Heart right ventricle (tissue), 16 donors: ENCODE data around the gene IRF6. TPM values are rescaled to one million over a fixed set of nuclear protein-coding genes. Genes with fewer than 3 reads are reported as not detected.
A peak's percentile ranks its signal among the peaks of the same experiment; 100 is the strongest.

Experiments used
- ATAC-seq, 8 donors: fragments of 200-7000 bp; cut with Tn5 transposase; one replicate each; pipeline ENCODE4 v1.9.1; 2020; ENCODE audit warnings: mild to moderate bottlenecking in 8 of 8, moderate library complexity in 8 of 8, moderate number of reproducible peaks in 1 of 8
- DNase-seq, 2 donors: peaks; one replicate each; pipeline ENCODE4 v3.0.0-alpha.2; 2020
- H3K27ac ChIP-seq, 10 donors: fragments of 200-600 bp; sonication (generic) in 2 of 10; one replicate each; pipeline versions ENCODE4 v1.5.0 to v1.8.0; 2020 to 2022; ENCODE audit warnings: mild to moderate bottlenecking in 3 of 10
- H3K27me3 ChIP-seq, 7 donors: fragments of 200-600 bp; one replicate each; pipeline ENCODE4 v1.8.0; 2021 to 2022; ENCODE audit warnings: mild to moderate bottlenecking in 2 of 7
- H3K36me3 ChIP-seq, 9 donors: fragments of 200-600 bp; sonication (generic) in 1 of 9; one replicate each; pipeline versions ENCODE4 v1.5.0 to v1.8.0; 2020 to 2022; ENCODE audit warnings: mild to moderate bottlenecking in 2 of 9
- H3K4me1 ChIP-seq, 9 donors: fragments of 200-600 bp; sonication (generic) in 1 of 9; one replicate each; pipeline versions ENCODE4 v1.5.0 to v1.8.0; 2020 to 2022; ENCODE audit warnings: mild to moderate bottlenecking in 4 of 9
- H3K4me3 ChIP-seq, 10 donors: fragments of 200-600 bp; sonication (generic) in 2 of 10; one replicate each; pipeline versions ENCODE4 v1.5.0 to v1.8.0; 2020 to 2022; ENCODE audit warnings: mild to moderate bottlenecking in 7 of 10, moderate library complexity in 2 of 10
- H3K9me3 ChIP-seq, 11 donors: fragments of 200-600 bp in 10 of 11; sonication (generic) in 2 of 11; one replicate each; pipeline versions ENCODE4 v1.5.0 to v1.8.0; 2013 to 2022; ENCODE audit warnings: mild to moderate bottlenecking in 2 of 11, control low read depth in 1 of 11, moderate library complexity in 1 of 11
- WGBS, 2 donors: extraction: QIAGEN DNeasy Blood & Tissue Kit; methylation state at CpG; one replicate each; pipeline ENCODE4 v1.1.7; 2013; ENCODE audit warnings: inconsistent platforms in 1 of 2; 5-methylcytosine and 5-hydroxymethylcytosine counted together
- intact Hi-C, 10 donors: fragments of 100-400 bp; cut with DNase I; formaldehyde crosslinking; loops; one replicate each; pipeline versions ENCODE4 v1.11.1 to v1.14.2; 2022
- polyA plus RNA-seq, 2 donors: library from polyadenylated mRNA; stranded (reverse); fragments of 200-250 nt; gene quantifications; one replicate each; pipeline ENCODE4 v1.2.3, GENCODE V29; 2013
- total RNA-seq, 10 donors: library from RNA; stranded (reverse); fragmentation: NEBNext Ultra II Directional in 3 of 10; extraction: Animal tissue kit (Norgen Biotek cat#: 25700) in 3 of 10; gene quantifications; one replicate each; pipeline versions ENCODE4 v1.2.1 to v1.2.4, GENCODE V29; 2021 to 2023
- TF ChIP-seq, protein P1 (sequence below), 9 donors: fragments of 200-600 bp; sonication (generic) in 2 of 9; IDR thresholded peaks; one replicate each; pipeline versions ENCODE4 v1.5.0 to v1.8.0; 2021 to 2022; ENCODE audit warnings: antibody characterized with exemption in 9 of 9, mild to moderate bottlenecking in 5 of 9, moderate library complexity in 1 of 9
- donor health status: Arrhythmogenic right ventricular cardiomyopathy.
- donor health status: ischemic (EF 13 %, LVEDD 7.1; RV severe dilation, severe dysfunction).
- donor health status: healthy with polysubstance abuse.
- donor health status: DM: no; HTN: yes; CAD: no.
- donor health status: DM: no; HTN: no; CAD: no.
- donor health status: ischemic (EF 25% LVEDD 6.9; RV normal size, moderate dysfunction).
- donor health status: ischemic (EF 25% LVEDD 5.7; RV mildly dilated, moderate dysfunction).
- donor health status: healthy.
- donor health status: DM: yes; HTN: yes; CAD: no.
- donor health status: Ischemic cardiomyopathy.
- donor health status: ischemic (EF 35%, LVEDD 5.7; RV mildly dilated, moderate dysfunction).
- donor health status: nonischemic (EF 11% LVEDD 7.7; RV severe dilation, severe dysfunction).
- donor health status: DM: yes; HTN: yes; CAD: no.
- donor health status: PGD.
- donor health status: ischemic (EF 29% LVEDD 5.4; RV normal size, mild dysfunction).
- donor health status: nonischemic (EF 23%, LVEDD 6.1; RV moderate dilation, normal function).

Gene IRF6
- total and polyA plus RNA-seq, 12 donors: 1.2 to 69.4 (median 41.3) TPM

DNA sequence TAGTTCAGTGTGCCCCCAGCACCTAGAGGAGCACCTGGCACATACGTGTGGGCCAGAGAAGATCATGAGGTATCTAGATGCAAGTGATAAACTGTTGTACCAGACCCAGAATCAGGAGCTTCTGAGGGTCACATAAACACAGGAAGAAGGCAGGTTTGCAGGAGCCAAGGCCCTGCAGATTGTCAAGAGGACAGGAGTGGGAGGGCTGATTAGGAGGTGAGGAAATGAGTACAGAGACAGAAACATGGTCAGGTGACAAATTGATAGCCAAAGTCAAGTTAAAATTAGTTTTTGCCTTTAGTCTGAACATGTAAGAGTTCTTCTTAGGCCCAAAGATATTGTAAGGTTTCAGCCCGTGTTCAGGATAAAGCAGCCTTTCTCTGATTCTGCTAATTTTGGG lies 64.1 kb downstream of the IRF6 start:
- peak overlapping the region; percentile 58 to 92 (median 82) for H3K27ac ChIP-seq
- H3K36me3 ChIP-seq: no peaks in the 10 kb centered on the region
- H3K4me3 ChIP-seq: peak overlapping the region in 2 of 10 donors; percentile 18 to 27
- TF ChIP-seq, protein P1, sequence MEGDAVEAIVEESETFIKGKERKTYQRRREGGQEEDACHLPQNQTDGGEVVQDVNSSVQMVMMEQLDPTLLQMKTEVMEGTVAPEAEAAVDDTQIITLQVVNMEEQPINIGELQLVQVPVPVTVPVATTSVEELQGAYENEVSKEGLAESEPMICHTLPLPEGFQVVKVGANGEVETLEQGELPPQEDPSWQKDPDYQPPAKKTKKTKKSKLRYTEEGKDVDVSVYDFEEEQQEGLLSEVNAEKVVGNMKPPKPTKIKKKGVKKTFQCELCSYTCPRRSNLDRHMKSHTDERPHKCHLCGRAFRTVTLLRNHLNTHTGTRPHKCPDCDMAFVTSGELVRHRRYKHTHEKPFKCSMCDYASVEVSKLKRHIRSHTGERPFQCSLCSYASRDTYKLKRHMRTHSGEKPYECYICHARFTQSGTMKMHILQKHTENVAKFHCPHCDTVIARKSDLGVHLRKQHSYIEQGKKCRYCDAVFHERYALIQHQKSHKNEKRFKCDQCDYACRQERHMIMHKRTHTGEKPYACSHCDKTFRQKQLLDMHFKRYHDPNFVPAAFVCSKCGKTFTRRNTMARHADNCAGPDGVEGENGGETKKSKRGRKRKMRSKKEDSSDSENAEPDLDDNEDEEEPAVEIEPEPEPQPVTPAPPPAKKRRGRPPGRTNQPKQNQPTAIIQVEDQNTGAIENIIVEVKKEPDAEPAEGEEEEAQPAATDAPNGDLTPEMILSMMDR (IDR thresholded peaks at IDR 0.05): no peak
- peak; percentile 57 to 90 (median 80) for ATAC-seq
- DNase-seq: peak in 1 of 2 donors; percentile 37
- 27 to 49% methylated on average over 2 of the region's 2 CpGs for WGBS, 2 donors
- H3K27me3 ChIP-seq: no peaks in the 10 kb centered on the region
- H3K9me3 ChIP-seq: no peaks in the 10 kb centered on the region
- peaks cover 5 to 45% (median 26%) of the 10 kb centered on the region in 9 donors for H3K4me1 ChIP-seq
- intact Hi-C loops: loop anchor here in 5 of 10 donors (10.0 kb wide), 4 partner anchors 47 to 167 kb away; no protein-coding TSS in a partner anchor

DNA sequence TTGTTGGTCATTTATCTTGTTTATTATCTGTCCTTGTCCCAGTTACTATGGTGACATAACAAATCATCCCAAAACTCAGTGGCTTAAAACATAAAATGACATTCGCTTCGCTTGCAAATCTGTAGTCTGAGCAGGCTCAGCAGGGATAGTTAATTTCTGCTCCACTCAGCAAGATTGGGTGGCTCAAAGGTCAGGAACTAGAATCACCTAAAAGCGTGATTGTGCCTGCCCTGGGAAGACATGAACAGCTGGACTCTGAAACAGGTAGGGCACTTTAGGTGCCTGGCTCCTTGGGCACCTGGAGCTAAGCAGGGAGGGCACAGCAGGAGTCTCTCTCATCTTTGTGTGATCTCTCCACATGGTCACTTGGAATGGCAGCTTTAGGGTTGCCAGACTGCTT lies 64.7 kb downstream of the IRF6 start:
- Histone ChIP-seq H3K4me1 (peaks cover 5 to 45% (median 29%) of the 10 kb centered on the region in 9 donors), H3K9me3 (no peaks in the 10 kb centered on the region), H3K27ac (peak overlapping the region in 8 of 10 donors; percentile 71 to 92 (median 83)), H3K4me3 (no peak overlapping the region), H3K27me3 (no peaks in the 10 kb centered on the region), H3K36me3 (no peaks in the 10 kb centered on the region)
- TF ChIP-seq, protein P1 (IDR thresholded peaks at IDR 0.05): no peak
- no peak for ATAC-seq
- intact Hi-C loops: loop anchor here in 5 of 10 donors (10.0 kb wide), 4 partner anchors 46 to 166 kb away; no protein-coding TSS in a partner anchor
- no peak for DNase-seq
- WGBS, 2 donors: 91 to 99% methylated on average over 3 of the region's 3 CpGs

DNA sequence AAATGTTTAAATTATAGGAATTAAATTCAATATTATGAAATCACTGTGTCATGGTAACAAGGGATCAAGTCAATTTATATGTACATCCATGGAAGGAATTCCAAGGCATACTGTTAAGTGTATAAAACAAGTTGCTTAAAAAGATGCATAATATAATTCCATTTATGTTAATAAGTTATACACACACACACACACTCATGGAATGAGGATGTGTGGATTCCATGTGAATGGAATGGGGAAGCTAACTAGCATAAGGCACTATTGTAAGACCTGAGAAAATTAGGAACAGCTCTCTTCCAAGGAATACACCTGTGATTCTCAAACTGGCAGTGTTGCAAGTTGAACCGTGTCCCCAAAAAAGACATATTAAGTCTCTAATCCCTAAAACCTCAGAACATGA lies 67.7 kb downstream of the IRF6 start:
- no peaks in the 10 kb centered on the region for H3K9me3 ChIP-seq
- DNase-seq (no peak), ATAC-seq (no peak)
- WGBS, 2 donors: 94 to 97% methylated on average over 1 of the region's 1 CpG
- H3K27me3 ChIP-seq: no peaks in the 10 kb centered on the region
- H3K4me1 ChIP-seq: peaks cover 5 to 46% (median 36%) of the 10 kb centered on the region in 9 donors
- no peaks in the 10 kb centered on the region for H3K36me3 ChIP-seq
- intact Hi-C loops: no loop called here
- H3K27ac ChIP-seq: no peak overlapping the region
- H3K4me3 ChIP-seq: no peak overlapping the region
- TF ChIP-seq, protein P1 (IDR thresholded peaks at IDR 0.05): no peak

DNA sequence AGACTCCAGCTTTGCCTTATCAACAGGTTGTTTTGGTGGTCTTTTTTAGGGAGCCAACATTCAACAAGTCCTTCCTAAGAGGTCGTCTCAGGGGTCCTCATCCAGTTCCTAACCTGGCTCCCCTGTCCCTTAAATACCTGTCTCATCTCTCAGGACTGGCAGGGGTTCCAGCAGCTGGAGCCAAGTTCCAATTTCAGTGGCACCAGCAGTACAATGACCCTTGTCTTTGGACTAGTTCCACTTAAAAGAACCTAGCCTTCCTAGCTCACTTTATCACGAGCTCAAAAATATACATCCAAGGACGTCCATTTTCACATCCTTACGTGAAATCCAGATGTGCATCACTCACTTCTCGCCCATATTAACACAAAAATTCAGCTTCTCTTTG lies 68.8 kb downstream of the IRF6 start:
- DNase-seq: no peak
- Histone ChIP-seq H3K27ac (no peak overlapping the region), H3K4me3 (no peak overlapping the region), H3K9me3 (no peaks in the 10 kb centered on the region), H3K4me1 (peaks cover 2 to 44% (median 29%) of the 10 kb centered on the region in 9 donors), H3K36me3 (no peaks in the 10 kb centered on the region), H3K27me3 (no peaks in the 10 kb centered on the region)
- intact Hi-C loops: no loop called here
- WGBS, 2 donors: 73 to 74% methylated on average over 5 of the region's 5 CpGs
- TF ChIP-seq, protein P1 (IDR thresholded peaks at IDR 0.05): no peak
- ATAC-seq: no peak
